Smooth muscle cell (in vitro differentiated cells): Measurements from ENCODE around the gene CEACAM5. TPM values are rescaled to one million over a fixed set of nuclear protein-coding genes. Genes with fewer than 3 reads are reported as not detected.

Source experiments
- DNase-seq: peaks from one replicate; lab custom pipeline; 2025; ENCODE audit not compliant: unreplicated experiment; lab: John Stamatoyannopoulos, UW
- H2AFZ ChIP-seq: fragments of 200-600 bp; sonication (generic); 2 replicates; pipeline ENCODE4 v1.6.0; 2016; ENCODE audit warnings: antibody characterized with exemption, low read depth, mild to moderate bottlenecking
- H3F3A ChIP-seq: fragments of 200-600 bp; sonication (generic); 2 replicates; pipeline ENCODE4 v1.6.0; 2017; ENCODE audit warnings: antibody characterized with exemption, low read depth
- H3K27ac ChIP-seq: fragments of 200-600 bp; sonication (generic); 2 replicates; pipeline ENCODE4 v1.5.1; 2016; ENCODE audit warnings: low read depth, mild to moderate bottlenecking
- H3K27me3 ChIP-seq: fragments of 200-600 bp; sonication (generic); 2 replicates; pipeline ENCODE4 v1.6.1; 2016; ENCODE audit warnings: low read depth, mild to moderate bottlenecking
- H3K36me3 ChIP-seq: fragments of 200-600 bp; sonication (generic); 2 replicates; pipeline ENCODE4 v1.5.1; 2016; ENCODE audit warnings: low read depth
- H3K4me1 ChIP-seq: fragments of 200-600 bp; sonication (generic); 2 replicates; pipeline ENCODE4 v1.5.1; 2016; ENCODE audit warnings: low read depth
- H3K4me2 ChIP-seq: fragments of 200-600 bp; sonication (generic); 2 replicates; pipeline ENCODE4 v1.6.0; 2016; ENCODE audit warnings: mild to moderate bottlenecking
- H3K4me3 ChIP-seq: fragments of 200-600 bp; sonication (generic); 2 replicates; pipeline ENCODE4 v1.5.1; 2016; ENCODE audit warnings: mild to moderate bottlenecking
- H3K79me2 ChIP-seq: fragments of 200-600 bp; sonication (generic); 2 replicates; pipeline ENCODE4 v1.6.0; 2016; ENCODE audit warnings: low read depth, mild to moderate bottlenecking
- H3K9ac ChIP-seq: fragments of 200-600 bp; sonication (generic); 2 replicates; pipeline ENCODE4 v1.6.0; 2016; ENCODE audit warnings: low read depth
- H3K9me3 ChIP-seq: fragments of 200-600 bp; sonication (generic); replicated peaks from 2 replicates; pipeline ENCODE4 v1.5.1; 2016; ENCODE audit warnings: low read depth
- H4K20me1 ChIP-seq: fragments of 200-600 bp; sonication (generic); 2 replicates; pipeline ENCODE4 v1.6.0; 2016; ENCODE audit warnings: low read depth
- WGBS: methylation state at CpG from one replicate; pipeline ENCODE4 v1.1.7; 2016; ENCODE audit warnings: low lambda C conversion rate; 5-methylcytosine and 5-hydroxymethylcytosine counted together
- polyA plus RNA-seq: library from polyadenylated mRNA; unstranded; fragments of >200 nt; fragmentation: Nextera tagmentation; extraction: Ambion mirVana; gene quantifications from 2 replicates; pipeline ENCODE4 v1.2.1, GENCODE V29; 2016
- total RNA-seq: library from RNA; depleted of rRNA; stranded (reverse); fragments of >200 nt; gene quantifications from 2 replicates; pipeline ENCODE4 v1.2.3, GENCODE V29; 2014
- TF ChIP-seq, protein P1 (sequence below): fragments of 200-600 bp; sonication (generic); IDR thresholded peaks from 2 replicates; pipeline ENCODE4 v1.5.1; 2017; ENCODE audit warnings: borderline replicate concordance, mild to moderate bottlenecking, antibody characterized with exemption; ENCODE audit not compliant: insufficient read depth, poor library complexity, severe bottlenecking

CEACAM5 gene
- total and polyA plus RNA-seq, 2 experiments from 2014 or later = not detected

DNA sequence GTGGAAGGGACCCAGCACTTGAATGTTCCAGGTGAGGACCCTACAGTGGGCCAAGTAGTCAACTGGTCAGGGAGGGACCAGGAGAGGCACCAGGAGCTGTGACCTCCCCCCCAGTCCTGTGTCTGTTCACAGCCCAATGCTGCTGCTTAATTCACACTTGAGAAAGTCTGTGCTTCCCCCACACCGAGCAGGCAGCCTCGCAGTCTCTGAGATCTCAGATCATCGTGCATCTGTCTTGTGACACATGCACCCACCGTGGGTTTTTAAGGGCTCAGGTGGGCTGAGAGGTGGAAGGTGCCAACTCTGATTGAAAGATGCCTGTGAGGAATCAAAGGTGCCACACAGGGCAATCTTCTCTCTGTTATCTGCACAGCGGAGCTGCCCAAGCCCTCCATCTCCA lies 6.2 kb downstream of the CEACAM5 start:
- no peaks in the 10 kb centered on the region for H3F3A ChIP-seq

DNA sequence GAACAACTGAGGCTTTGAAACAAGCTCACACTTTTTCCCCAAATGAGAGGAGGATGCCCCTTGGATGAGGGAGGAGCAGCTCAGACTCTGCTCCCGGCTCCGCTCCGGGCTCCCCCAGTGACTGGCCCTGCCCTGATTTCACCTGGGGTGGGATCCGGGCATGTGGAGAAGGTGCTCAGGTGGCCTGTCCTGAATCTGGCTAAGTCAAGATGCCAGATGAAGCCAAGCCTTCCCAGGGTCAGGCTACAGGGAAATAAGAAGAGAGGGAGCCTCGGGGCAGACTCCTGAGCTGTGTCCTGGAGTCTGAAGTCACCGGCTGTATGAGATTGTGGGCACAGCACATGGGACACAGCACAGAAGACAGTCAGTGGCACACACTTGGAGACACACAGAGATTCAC lies 10.3 kb downstream of the CEACAM5 start:
- no peaks in the 10 kb centered on the region for H3F3A ChIP-seq
- no peaks in the 10 kb centered on the region for H3K27me3 ChIP-seq
- H2AFZ ChIP-seq = no peak overlapping the region
- no peak overlapping the region for H3K9ac ChIP-seq
- peaks cover 1% of the 10 kb centered on the region for H3K9me3 ChIP-seq
- H3K79me2 ChIP-seq = no peaks in the 10 kb centered on the region
- H3K4me1 ChIP-seq = no peaks in the 10 kb centered on the region
- TF ChIP-seq, protein P1, sequence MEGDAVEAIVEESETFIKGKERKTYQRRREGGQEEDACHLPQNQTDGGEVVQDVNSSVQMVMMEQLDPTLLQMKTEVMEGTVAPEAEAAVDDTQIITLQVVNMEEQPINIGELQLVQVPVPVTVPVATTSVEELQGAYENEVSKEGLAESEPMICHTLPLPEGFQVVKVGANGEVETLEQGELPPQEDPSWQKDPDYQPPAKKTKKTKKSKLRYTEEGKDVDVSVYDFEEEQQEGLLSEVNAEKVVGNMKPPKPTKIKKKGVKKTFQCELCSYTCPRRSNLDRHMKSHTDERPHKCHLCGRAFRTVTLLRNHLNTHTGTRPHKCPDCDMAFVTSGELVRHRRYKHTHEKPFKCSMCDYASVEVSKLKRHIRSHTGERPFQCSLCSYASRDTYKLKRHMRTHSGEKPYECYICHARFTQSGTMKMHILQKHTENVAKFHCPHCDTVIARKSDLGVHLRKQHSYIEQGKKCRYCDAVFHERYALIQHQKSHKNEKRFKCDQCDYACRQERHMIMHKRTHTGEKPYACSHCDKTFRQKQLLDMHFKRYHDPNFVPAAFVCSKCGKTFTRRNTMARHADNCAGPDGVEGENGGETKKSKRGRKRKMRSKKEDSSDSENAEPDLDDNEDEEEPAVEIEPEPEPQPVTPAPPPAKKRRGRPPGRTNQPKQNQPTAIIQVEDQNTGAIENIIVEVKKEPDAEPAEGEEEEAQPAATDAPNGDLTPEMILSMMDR = no peak
- no peaks in the 10 kb centered on the region for H3K36me3 ChIP-seq
- 82% methylated on average over 6 of the region's 6 CpGs for WGBS
- no peak for DNase-seq
- no peak overlapping the region for H3K4me2 ChIP-seq
- H4K20me1 ChIP-seq = no peaks in the 10 kb centered on the region
- H3K4me3 ChIP-seq = no peak overlapping the region
- no peak overlapping the region for H3K27ac ChIP-seq

More for the DNA sequence above, 6.2 kb downstream of the CEACAM5 start:
- Histone ChIP-seq H3K9ac (no peak overlapping the region), H3K4me1 (no peaks in the 10 kb centered on the region), H3K79me2 (no peaks in the 10 kb centered on the region), H3K4me3 (no peak overlapping the region), H3K4me2 (no peak overlapping the region), H3K36me3 (no peaks in the 10 kb centered on the region), H3K27ac (no peak overlapping the region), H4K20me1 (no peaks in the 10 kb centered on the region), H3K27me3 (no peaks in the 10 kb centered on the region), H3K9me3 (peaks cover 7% of the 10 kb centered on the region), H2AFZ (no peak overlapping the region)
- WGBS = 70% methylated on average over 5 of the region's 5 CpGs
- TF ChIP-seq, protein P1 = no peak
- DNase-seq = no peak

DNA sequence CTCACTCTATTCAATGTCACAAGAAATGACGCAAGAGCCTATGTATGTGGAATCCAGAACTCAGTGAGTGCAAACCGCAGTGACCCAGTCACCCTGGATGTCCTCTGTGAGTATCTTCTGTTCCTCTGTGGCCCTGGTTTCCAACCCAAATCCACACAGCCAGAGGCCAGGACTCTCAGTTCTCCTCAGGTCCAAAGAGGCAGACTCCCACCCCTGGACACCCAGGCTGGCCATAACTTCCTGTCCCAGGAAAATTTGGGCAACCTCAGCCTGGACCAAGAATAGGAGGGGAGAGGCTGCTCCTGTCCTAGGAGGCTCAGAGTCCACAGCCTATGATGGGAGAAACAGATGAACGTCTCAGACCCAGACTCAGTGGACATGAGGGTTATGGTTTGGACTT lies 11.7 kb downstream of the CEACAM5 start:
- Histone ChIP-seq H3K36me3 (no peaks in the 10 kb centered on the region), H3K79me2 (no peaks in the 10 kb centered on the region), H3K9ac (no peak overlapping the region), H2AFZ (no peak overlapping the region), H4K20me1 (no peaks in the 10 kb centered on the region), H3K9me3 (no peaks in the 10 kb centered on the region), H3K4me2 (no peak overlapping the region), H3K27me3 (no peaks in the 10 kb centered on the region), H3K4me1 (no peaks in the 10 kb centered on the region), H3F3A (no peaks in the 10 kb centered on the region), H3K27ac (no peak overlapping the region), H3K4me3 (no peak overlapping the region)
- WGBS = 81% methylated on average over 3 of the region's 3 CpGs
- DNase-seq = no peak
- TF ChIP-seq, protein P1 = no peak

DNA sequence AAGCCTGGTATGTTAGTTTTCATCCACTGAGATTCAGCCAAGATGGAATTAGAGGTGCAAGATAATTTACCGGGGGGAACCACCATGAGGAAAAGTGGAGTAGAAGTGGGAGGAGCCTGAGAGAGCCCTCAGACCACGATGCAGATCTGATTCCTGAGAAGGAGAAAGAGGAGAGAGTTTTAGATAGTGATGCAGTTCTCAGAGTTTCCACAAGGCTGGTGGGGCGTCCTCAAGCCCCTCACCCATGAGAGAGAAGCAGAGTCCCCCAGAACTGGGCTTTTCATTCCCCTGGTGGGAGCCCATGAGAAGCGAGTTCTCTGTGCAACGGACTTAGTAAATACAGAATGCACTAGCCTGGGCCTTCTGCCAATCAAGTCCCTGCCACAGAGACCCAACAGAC lies 18.1 kb downstream of the CEACAM5 start:
- TF ChIP-seq, protein P1 = no peak
- WGBS = 34% methylated on average over 5 of the region's 5 CpGs

More for the DNA sequence above, 18.1 kb downstream of the CEACAM5 start:
- no peaks in the 10 kb centered on the region for H3F3A ChIP-seq
- no peak for DNase-seq
- H3K4me3 ChIP-seq = no peak overlapping the region
- H2AFZ ChIP-seq = no peak overlapping the region
- H3K79me2 ChIP-seq = no peaks in the 10 kb centered on the region
- no peak overlapping the region for H3K9ac ChIP-seq
- H3K9me3 ChIP-seq = peaks cover 8% of the 10 kb centered on the region
- no peaks in the 10 kb centered on the region for H3K36me3 ChIP-seq
- no peaks in the 10 kb centered on the region for H3K4me1 ChIP-seq
- H4K20me1 ChIP-seq = no peaks in the 10 kb centered on the region
- no peak overlapping the region for H3K4me2 ChIP-seq
- no peak overlapping the region for H3K27ac ChIP-seq
- no peaks in the 10 kb centered on the region for H3K27me3 ChIP-seq
